WI38 (cell line): Measurements from ENCODE around the gene GNPDA2.
A peak's percentile ranks its signal among the peaks of the same experiment; 100 is the strongest.

Experiments
- H3K4me3 ChIP-seq: 2 replicates; pipeline ENCODE4 v1.5.1; 2011; ENCODE audit warnings: low read depth, mild to moderate bottlenecking, control low read depth, low read length
- TF ChIP-seq, protein P1 (sequence below): IDR thresholded peaks from 2 replicates; pipeline ENCODE4 v1.5.1; 2012; ENCODE audit warnings: low read depth, mild to moderate bottlenecking, control low read depth, low read length

The GNPDA2 gene

DNA sequence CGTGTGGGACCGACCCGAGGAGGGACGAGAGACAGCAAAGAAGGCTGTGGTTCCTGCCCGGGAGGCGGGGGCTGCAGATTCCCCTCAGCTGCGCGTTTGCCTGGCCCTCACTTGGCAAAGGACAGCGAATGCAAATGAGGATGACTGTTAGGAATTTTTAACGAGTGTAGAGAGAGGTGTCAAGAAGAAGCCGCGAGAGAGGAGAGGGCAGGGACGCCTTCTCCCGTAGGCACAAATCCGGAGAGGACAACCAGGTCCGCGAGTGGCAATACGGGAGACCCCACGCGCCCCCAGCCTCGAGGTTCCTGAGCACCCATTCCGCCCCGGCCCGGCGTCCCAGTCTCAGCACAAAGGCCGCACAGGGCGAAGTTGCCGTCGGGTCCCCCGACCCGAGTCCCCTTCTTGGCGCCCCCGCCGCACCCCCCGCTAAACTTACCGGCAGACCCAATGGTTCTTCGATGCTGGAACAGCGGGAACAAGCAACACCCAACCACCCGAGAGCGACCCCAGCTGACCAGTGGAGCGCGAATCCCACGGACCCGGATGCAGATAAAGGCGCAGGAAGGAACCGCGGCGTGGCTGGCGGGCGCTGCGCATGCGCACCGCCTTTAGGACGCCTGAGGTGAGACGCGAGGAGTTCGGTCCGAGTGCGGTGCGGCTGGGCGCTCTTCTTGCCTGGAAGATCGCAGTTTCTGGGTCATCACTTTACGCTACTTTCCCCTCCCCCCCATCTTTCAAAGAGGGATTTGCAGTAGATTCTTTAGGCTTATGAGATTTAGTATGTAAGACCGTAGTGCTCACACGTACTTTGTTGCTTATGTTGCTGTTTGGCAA is at the start of gene GNPDA2:
Gene GNPDA2, minus strand, starts transcription at position 519 of the 834 bp plus-strand sequence. CDS start 4,349 bp downstream, outside the sequence.
- TF ChIP-seq, protein P1, sequence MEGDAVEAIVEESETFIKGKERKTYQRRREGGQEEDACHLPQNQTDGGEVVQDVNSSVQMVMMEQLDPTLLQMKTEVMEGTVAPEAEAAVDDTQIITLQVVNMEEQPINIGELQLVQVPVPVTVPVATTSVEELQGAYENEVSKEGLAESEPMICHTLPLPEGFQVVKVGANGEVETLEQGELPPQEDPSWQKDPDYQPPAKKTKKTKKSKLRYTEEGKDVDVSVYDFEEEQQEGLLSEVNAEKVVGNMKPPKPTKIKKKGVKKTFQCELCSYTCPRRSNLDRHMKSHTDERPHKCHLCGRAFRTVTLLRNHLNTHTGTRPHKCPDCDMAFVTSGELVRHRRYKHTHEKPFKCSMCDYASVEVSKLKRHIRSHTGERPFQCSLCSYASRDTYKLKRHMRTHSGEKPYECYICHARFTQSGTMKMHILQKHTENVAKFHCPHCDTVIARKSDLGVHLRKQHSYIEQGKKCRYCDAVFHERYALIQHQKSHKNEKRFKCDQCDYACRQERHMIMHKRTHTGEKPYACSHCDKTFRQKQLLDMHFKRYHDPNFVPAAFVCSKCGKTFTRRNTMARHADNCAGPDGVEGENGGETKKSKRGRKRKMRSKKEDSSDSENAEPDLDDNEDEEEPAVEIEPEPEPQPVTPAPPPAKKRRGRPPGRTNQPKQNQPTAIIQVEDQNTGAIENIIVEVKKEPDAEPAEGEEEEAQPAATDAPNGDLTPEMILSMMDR, result peak; percentile 31
- H3K4me3 ChIP-seq, result peak within 1 kb of the TSS; percentile 89

DNA sequence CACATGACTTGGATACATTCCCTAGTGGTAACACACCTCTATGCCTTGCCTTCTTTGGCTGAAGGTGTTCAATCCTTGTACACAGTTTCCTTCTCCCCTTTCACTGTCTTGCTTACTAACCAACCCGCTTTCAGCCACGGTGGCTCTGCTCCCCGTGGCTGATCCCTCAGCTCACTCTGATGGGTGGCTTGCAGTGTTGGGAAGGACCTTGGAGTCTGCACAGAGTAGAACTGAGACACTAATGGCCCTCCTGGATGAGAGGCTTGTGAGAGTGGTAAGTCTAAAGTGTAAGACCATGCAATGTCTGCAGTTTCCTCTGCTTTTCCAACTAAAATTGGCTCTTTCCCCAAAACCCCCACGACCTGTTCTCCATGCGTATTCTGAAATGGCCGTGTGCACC is 46.0 kb upstream of the GNPDA2 start:
- TF ChIP-seq, protein P1, result no peak
- H3K4me3 ChIP-seq, result no peak overlapping the region

DNA sequence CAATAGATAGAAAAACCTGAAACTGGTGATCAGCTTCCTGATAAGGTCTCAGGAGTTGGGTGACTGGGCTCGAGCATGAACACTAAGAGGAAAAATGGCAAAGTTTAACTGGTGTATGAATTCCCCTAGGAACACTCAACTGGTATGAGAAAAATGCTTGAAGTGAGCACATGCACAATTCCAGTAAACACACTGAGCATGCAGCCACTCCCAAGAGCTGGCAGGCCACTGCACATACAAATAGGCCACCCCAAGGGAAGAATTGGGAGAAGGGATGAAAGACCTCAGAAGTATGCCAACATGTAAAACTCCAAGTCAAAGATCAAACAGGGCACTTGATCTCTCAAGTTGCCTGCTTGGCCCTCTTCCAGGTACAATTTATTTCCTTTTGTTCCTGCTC is 45.4 kb upstream of the GNPDA2 start:
- no peak overlapping the region for H3K4me3 ChIP-seq
- TF ChIP-seq, protein P1, result no peak

DNA sequence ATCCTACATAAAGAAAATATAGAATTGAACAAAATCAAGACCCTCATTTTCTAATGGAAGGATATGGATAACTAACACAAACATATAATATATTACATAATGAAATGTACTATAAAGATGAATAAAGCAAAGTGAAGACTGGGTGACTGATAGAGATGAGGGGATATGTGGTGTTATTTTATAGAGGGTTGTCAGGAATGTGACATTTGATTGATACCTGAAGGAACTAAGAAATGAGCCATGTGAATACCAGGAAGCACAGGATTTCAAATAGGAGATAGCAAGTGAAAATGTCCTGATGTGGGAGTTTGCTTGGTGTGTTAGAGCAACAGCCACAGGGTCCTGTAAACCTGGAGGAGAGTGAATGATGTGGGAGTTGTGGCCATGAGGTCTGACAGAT is 40.1 kb upstream of the GNPDA2 start:
- TF ChIP-seq, protein P1, result no peak
- H3K4me3 ChIP-seq, result no peak overlapping the region

DNA sequence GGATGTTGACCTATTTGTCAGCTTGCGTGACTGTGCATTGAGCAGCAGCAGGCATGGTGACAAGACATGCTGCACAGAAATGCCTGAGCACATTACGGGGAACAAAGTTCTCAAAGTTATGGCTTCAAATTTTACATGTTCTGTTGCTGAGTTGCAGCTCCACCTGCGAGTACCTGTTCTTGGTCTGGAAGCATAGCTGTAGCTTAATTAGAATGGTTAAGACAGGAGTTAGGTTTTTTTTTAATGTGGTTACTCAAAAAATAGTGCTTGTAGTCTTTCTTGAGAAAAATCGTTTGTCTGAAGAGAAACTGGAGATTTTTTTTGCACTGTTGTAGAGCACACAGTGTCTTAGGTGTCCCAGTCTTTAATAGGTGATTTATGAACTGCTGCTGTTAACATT is 38.8 kb upstream of the GNPDA2 start:
- TF ChIP-seq, protein P1, result no peak
- no peak overlapping the region for H3K4me3 ChIP-seq

DNA sequence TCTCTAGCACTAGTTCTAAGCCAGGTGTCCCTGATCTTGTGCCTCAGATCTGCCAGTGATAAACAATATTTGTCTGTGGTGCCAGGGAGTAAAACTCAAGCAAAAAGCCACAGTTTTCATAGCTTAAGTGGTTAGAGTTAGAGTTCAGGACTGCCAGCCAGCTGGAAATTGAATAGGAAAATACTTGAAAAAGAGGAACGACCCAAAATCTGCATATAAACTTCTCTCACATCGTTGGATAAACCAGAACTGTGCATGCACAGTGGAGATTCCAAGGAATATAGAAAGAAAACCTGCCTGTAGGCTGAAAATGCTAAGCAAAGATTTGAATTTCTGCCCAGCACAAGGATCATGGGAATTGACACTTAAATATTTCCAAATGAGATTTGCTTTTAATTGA is 35.0 kb upstream of the GNPDA2 start:
- no peak overlapping the region for H3K4me3 ChIP-seq
- TF ChIP-seq, protein P1, result no peak

DNA sequence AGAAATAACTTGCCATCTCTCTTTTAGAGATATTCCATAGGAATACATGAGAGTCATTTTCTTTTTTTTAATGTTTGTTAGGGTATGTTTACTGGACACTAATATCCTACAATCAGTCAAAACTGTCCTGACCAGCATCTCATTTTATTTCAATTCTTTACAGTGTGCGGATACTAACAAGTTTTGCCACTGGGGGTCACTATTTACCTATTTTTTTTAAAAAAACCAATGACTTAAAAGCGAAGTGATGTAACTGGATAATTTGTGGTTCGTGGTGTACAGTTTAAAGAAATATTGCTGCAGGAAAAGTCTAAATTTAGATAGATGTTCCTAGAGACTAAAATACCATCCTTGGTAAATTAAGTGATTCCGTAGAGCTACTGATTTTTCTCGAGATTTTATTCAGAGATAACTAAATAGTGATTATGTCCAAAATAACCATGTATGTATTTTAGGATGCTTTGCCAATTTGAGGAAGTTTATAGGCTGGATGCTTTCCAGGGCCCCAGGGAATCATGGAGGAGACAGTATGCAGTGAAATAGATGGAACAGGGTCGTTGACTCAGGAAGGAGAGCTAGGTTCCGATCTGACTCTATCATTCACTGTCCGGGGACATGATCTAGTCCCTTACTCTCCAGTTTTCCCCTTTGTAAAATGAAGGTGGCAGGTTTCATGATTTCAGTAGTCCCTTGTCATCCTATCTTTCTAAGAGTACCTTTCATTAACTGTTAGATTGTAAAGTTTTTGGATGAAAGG is 34.0 kb upstream of the GNPDA2 start:
- TF ChIP-seq, protein P1, result peak; percentile 18; the same call in 1 of the 2 replicates
- no peak overlapping the region for H3K4me3 ChIP-seq
